ENCODE results near the gene ERCC5. TPM values are rescaled to one million over a fixed set of nuclear protein-coding genes. Genes with fewer than 3 reads are reported as not detected.

Gene ERCC5
- total and polyA plus RNA-seq, 11 donors: 22.4 to 61.7 (median 31.4) TPM

DNA sequence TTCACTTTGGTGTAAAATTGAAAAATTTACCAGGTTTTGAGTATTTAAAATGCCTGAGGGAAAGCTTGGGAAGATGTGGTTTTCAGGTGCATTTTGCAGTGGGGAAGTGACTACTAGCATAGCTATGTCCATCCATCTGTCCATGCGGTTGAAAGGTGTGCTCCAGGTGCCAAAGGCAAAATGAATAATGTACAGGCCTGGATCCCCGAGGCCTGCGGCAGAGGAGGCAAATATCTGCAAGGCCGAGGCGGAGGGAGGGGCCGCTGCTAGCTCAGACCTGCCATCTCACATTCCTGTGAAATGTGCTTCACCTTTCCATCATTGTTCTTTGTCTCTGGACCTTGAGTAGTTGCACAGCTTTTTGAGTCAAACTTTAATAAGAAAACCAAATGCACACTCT lies 65.5 kb downstream of the ERCC5 start:
- Histone ChIP-seq H3K9me3 (no peaks in the 10 kb centered on the region), H3K27ac (no peak overlapping the region), H3K27me3 (no peaks in the 10 kb centered on the region), H3K36me3 (no peaks in the 10 kb centered on the region), H3K4me1 (peaks cover 0 to 11% (median 0%) of the 10 kb centered on the region in 12 donors), H3K4me3 (no peak overlapping the region)
- WGBS, 4 donors: 83 to 90% (median 89%) methylated on average over 6 of the region's 6 CpGs
- intact Hi-C loops (cut with DNase I): loop anchor here in 2 of 10 donors (10.0 kb wide), 1 partner anchor 233 kb away; no protein-coding TSS in a partner anchor
- TF ChIP-seq POLR2A (IDR thresholded peaks at IDR 0.05): no peak
- TF ChIP-seq, protein P1, sequence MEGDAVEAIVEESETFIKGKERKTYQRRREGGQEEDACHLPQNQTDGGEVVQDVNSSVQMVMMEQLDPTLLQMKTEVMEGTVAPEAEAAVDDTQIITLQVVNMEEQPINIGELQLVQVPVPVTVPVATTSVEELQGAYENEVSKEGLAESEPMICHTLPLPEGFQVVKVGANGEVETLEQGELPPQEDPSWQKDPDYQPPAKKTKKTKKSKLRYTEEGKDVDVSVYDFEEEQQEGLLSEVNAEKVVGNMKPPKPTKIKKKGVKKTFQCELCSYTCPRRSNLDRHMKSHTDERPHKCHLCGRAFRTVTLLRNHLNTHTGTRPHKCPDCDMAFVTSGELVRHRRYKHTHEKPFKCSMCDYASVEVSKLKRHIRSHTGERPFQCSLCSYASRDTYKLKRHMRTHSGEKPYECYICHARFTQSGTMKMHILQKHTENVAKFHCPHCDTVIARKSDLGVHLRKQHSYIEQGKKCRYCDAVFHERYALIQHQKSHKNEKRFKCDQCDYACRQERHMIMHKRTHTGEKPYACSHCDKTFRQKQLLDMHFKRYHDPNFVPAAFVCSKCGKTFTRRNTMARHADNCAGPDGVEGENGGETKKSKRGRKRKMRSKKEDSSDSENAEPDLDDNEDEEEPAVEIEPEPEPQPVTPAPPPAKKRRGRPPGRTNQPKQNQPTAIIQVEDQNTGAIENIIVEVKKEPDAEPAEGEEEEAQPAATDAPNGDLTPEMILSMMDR (IDR thresholded peaks at IDR 0.05): no peak
- ATAC-seq (no peak), DNase-seq (no peak)

DNA sequence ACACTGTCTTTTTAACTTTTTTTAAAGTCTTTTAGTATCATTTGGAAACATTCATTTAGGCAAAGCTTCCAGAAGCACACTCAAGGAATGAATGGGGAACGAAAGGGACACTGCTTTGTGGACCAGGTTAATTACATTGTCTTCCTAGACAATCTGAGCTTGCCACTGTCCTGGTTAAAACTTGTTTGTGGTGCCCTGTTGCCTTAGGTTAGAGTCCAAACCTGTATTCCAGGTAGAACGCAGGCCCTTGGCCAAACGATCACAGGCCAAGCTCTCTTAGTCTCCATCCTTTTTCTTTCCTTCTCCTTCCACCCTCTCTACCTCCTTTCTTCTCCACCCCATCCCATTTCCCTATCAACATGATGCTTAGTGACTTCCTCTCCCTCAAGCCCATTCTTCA lies 66.8 kb downstream of the ERCC5 start:
- H3K27ac ChIP-seq: no peak overlapping the region
- peaks cover 0 to 11% (median 0%) of the 10 kb centered on the region in 12 donors for H3K4me1 ChIP-seq
- H3K9me3 ChIP-seq: no peaks in the 10 kb centered on the region
- WGBS, 4 donors: 88 to 93% (median 90%) methylated on average over 3 of the region's 3 CpGs
- no peaks in the 10 kb centered on the region for H3K36me3 ChIP-seq
- TF ChIP-seq, protein P1 (IDR thresholded peaks at IDR 0.05): no peak
- no peak for TF ChIP-seq POLR2A (IDR thresholded peaks at IDR 0.05)
- no peak overlapping the region for H3K4me3 ChIP-seq
- intact Hi-C loops (cut with DNase I): loop anchor here in 2 of 10 donors (10.0 kb wide), 1 partner anchor 232 kb away; no protein-coding TSS in a partner anchor
- H3K27me3 ChIP-seq: no peaks in the 10 kb centered on the region
- ATAC-seq: no peak
- DNase-seq: no peak

DNA sequence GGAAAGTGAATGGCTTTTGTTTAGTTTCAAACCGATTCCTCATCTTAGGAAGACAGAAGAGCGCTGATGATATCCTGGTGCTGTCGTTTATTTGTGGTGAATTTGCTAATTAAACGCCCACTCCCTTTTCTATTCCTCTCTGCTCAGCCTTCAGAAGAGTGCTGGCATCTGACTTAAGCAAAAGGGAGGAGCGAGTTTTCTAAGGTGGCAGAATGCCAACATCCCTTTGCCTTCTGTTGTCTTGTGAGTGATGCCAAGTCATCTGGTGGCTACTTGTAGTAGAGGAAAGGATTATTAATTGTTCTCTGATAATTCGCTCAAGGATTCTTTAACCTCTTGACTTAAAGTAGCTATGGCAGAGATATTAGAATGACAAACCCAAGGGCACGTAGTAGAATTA lies 68.1 kb downstream of the ERCC5 start:
- 40 to 50% (median 45%) methylated on average over 7 of the region's 7 CpGs for WGBS, 4 donors
- intact Hi-C loops (cut with DNase I): loop anchor here in 2 of 10 donors (10.0 kb wide), 1 partner anchor 231 kb away; no protein-coding TSS in a partner anchor
- ATAC-seq: no peak

DNA sequence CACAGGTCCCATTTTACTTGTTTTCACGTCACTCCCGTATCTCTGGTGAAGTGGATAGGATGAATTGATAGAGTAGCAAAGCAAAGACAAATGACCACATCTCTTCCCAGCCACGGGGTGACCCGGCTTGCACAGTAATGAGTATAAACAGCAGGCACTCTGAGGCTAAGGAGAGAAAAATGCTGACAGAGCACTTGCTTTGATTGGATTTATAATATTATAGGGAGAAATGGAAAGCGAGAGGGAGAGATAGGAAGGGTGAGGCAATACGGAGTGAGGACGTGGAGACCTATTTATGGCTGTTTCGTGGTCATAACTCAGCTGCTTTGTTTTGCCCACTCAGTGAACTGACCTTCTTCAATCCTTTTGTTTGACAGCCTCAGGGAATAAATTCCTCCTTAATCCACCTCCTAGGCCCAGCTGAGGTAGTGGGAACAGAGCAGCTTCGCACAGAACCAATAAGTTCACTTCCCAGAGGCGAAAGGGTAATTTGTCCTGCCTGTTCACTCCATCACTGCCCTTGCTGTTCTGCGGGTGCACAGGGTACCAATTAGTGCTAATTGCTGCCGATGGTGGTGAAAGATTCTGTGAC lies 68.6 kb downstream of the ERCC5 start:
- 72 to 80% (median 78%) methylated on average over 12 of the region's 12 CpGs for WGBS, 4 donors
- ATAC-seq (no peak), DNase-seq (no peak)
- Histone ChIP-seq H3K27ac (no peak overlapping the region), H3K36me3 (no peaks in the 10 kb centered on the region), H3K4me3 (no peak overlapping the region), H3K9me3 (peaks cover 0 to 7% (median 0%) of the 10 kb centered on the region in 12 donors), H3K27me3 (no peaks in the 10 kb centered on the region), H3K4me1 (peaks cover 0 to 11% (median 0%) of the 10 kb centered on the region in 12 donors)
- TF ChIP-seq, protein P1 (IDR thresholded peaks at IDR 0.05): no peak
- TF ChIP-seq POLR2A (IDR thresholded peaks at IDR 0.05): no peak
- intact Hi-C loops (cut with DNase I): loop anchor here in 2 of 10 donors (10.0 kb wide), 1 partner anchor 230 kb away; no protein-coding TSS in a partner anchor

More for the DNA sequence above, 68.1 kb downstream of the ERCC5 start:
- Histone ChIP-seq H3K27ac (no peak overlapping the region), H3K4me1 (peaks cover 0 to 11% (median 0%) of the 10 kb centered on the region in 12 donors), H3K4me3 (no peak overlapping the region), H3K9me3 (peaks cover 0 to 4% (median 0%) of the 10 kb centered on the region in 12 donors), H3K36me3 (no peaks in the 10 kb centered on the region), H3K27me3 (no peaks in the 10 kb centered on the region)
- no peak for TF ChIP-seq POLR2A (IDR thresholded peaks at IDR 0.05)
- TF ChIP-seq, protein P1 (IDR thresholded peaks at IDR 0.05): no peak
- no peak for DNase-seq

Measured in heart left ventricle (tissue), 16 donors.